Vagina (tissue), 2 donors: ENCODE data around the gene IL1A. TPM values are rescaled to one million over a fixed set of nuclear protein-coding genes. Genes with fewer than 3 reads are reported as not detected.

ENCODE experiments used
- DNase-seq, 2 donors: peaks; one replicate each; pipeline ENCODE4 v3.0.0-alpha.2; 2017; ENCODE audit errors: extremely low spot score in 2 of 2
- H3K27ac ChIP-seq: fragments of 200-600 bp; sonication (generic); one replicate; pipeline ENCODE4 v1.5.1; 2019
- H3K27me3 ChIP-seq: fragments of 200-600 bp; sonication (generic); one replicate; pipeline ENCODE4 v1.5.1; 2019
- H3K36me3 ChIP-seq, 2 donors: fragments of 200-600 bp; sonication (generic); one replicate each; pipeline ENCODE4 v1.5.1; 2017 to 2019
- H3K4me1 ChIP-seq: fragments of 200-600 bp; sonication (generic); one replicate; pipeline ENCODE4 v1.5.1; 2019
- H3K4me3 ChIP-seq, 2 donors: fragments of 200-600 bp; sonication (generic); 1 replicate in 1 of 2; 2 replicates in 1 of 2; pipeline ENCODE4 v1.5.1; 2016 to 2019
- H3K9me3 ChIP-seq: fragments of 200-600 bp; sonication (generic); one replicate; pipeline ENCODE4 v1.5.1; 2019
- POLR2A ChIP-seq, 2 donors: fragments of 450-650 bp; IDR thresholded peaks; one replicate each; pipeline ENCODE4 v1.6.1; 2017; ENCODE audit warnings: antibody characterized with exemption in 2 of 2, mild to moderate bottlenecking in 2 of 2, moderate library complexity in 2 of 2
- POLR2AphosphoS5 ChIP-seq, 2 donors: sonication (generic); formaldehyde crosslinking; IDR thresholded peaks; one replicate each; pipeline ENCODE4 v1.9.0; 2017; ENCODE audit warnings: antibody characterized with exemption in 2 of 2, mild to moderate bottlenecking in 2 of 2, low read depth in 1 of 2; ENCODE audit not compliant: insufficient read depth in 1 of 2
- intact Hi-C: fragments of 100-400 bp; cut with DNase I; formaldehyde crosslinking; loops from one replicate; pipeline ENCODE4 v1.15.1; 2023
- total RNA-seq: library from RNA; depleted of rRNA; stranded (reverse); fragments of >200 nt; gene quantifications from one replicate; pipeline ENCODE4 v1.2.3, GENCODE V29; 2016
- TF ChIP-seq, protein P1 (sequence below), 3 experiments: fragments of 450-650 bp in 2 of 3; fragments of 200-600 bp in 1 of 3; sonication (generic) in 1 of 3; IDR thresholded peaks; one replicate each; pipeline ENCODE4 v1.5.1; 2017 to 2019; ENCODE audit warnings: antibody characterized with exemption in 3 of 3, mild to moderate bottlenecking in 2 of 3, moderate library complexity in 2 of 3

IL1A gene
- total RNA-seq, 1 donor from 2014 or later: 0.98 TPM

DNA sequence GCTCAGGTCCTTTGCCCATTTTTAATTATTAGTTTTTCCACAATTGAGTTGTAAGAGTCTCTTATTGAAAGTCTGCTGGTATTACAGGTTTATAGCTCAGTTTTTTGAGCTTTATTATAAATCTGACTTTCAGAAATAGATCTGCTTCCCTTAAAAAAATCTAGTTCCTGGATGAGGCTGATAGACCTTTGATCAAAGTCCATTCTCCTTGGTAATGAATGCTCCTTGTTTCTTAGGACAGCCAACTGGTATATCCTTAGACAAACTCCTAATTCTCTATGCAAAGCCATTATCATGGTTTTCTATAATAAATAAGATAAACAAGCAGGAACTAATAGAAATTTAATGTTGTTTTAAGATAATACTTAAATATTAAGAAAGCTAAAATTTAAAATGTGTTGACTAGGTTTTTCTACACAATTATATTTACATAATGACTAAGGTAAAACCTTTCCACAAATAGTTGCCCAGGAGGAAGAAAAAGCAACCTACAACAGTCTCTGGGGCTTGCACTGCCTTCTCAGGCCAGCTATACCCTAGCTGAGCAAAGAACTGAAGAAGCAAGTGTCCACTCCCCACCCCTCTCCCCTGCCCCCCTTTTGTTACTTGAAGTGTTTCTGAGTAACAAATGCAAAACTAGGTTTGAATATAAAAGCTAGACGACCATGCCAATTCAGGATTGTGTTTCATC is 46.6 kb downstream of the IL1A start:
- Histone ChIP-seq H3K4me1 (no peaks in the 10 kb centered on the region), H3K27ac (no peak overlapping the region), H3K27me3 (no peaks in the 10 kb centered on the region), H3K36me3 (no peaks in the 10 kb centered on the region), H3K9me3 (no peaks in the 10 kb centered on the region), H3K4me3 (no peak overlapping the region)
- no peak for DNase-seq
- intact Hi-C loops: no loop called here
- TF ChIP-seq POLR2AphosphoS5 (IDR thresholded peaks at IDR 0.05; ENCODE audit: insufficient read depth in 1 of 2, low read depth in 1 of 2) (no peak), POLR2A (IDR thresholded peaks at IDR 0.05) (no peak)
- TF ChIP-seq, protein P1, sequence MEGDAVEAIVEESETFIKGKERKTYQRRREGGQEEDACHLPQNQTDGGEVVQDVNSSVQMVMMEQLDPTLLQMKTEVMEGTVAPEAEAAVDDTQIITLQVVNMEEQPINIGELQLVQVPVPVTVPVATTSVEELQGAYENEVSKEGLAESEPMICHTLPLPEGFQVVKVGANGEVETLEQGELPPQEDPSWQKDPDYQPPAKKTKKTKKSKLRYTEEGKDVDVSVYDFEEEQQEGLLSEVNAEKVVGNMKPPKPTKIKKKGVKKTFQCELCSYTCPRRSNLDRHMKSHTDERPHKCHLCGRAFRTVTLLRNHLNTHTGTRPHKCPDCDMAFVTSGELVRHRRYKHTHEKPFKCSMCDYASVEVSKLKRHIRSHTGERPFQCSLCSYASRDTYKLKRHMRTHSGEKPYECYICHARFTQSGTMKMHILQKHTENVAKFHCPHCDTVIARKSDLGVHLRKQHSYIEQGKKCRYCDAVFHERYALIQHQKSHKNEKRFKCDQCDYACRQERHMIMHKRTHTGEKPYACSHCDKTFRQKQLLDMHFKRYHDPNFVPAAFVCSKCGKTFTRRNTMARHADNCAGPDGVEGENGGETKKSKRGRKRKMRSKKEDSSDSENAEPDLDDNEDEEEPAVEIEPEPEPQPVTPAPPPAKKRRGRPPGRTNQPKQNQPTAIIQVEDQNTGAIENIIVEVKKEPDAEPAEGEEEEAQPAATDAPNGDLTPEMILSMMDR (IDR thresholded peaks at IDR 0.05): no peak

DNA sequence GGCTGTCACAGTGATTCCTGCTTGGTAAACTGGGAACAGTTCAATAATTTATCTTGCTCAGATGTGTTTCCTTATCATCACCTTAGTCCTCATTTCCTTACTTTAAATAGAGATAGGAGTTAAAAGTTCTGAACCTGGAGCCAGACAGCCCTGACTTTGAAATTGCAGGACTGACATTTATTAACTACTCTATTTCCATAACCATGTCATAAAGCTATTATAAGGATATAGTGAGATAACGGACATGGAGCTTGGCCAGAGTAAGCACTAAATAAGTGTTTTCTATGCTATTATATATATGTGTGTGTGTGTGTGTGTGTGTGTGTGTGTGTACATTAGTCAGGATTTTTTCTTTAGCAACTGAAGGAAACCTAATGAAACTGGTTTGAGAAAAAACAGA is 50.4 kb downstream of the IL1A start:
- no peaks in the 10 kb centered on the region for H3K4me1 ChIP-seq
- no peak for TF ChIP-seq POLR2A (IDR thresholded peaks at IDR 0.05)
- TF ChIP-seq, protein P1 (IDR thresholded peaks at IDR 0.05): no peak
- TF ChIP-seq POLR2AphosphoS5 (IDR thresholded peaks at IDR 0.05; ENCODE audit: insufficient read depth in 1 of 2, low read depth in 1 of 2): no peak
- intact Hi-C loops: no loop called here

DNA sequence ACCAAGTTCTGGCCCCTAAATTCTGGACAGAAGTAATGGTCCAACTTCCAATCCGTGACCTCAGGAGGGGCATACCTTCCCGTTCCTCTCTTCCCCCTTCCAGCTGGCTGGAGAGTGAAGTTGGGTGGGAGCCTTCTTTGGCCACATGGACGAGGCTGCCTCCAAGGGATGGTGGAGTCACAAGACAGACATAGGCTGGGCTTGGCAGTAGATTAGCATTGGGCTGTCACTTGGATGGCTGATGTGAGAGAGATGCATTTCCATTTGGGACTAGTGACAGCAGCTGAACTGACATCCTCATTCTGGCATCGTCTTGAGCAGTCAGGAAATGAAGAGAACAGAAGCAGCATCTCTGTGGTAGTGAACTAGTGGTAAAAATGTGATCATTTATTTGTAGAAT is 50.8 kb downstream of the IL1A start:
- no peaks in the 10 kb centered on the region for H3K27me3 ChIP-seq
- H3K27ac ChIP-seq: no peak overlapping the region
- TF ChIP-seq, protein P1 (IDR thresholded peaks at IDR 0.05): no peak
- no peak for TF ChIP-seq POLR2AphosphoS5 (IDR thresholded peaks at IDR 0.05; ENCODE audit: insufficient read depth in 1 of 2, low read depth in 1 of 2)
- TF ChIP-seq POLR2A (IDR thresholded peaks at IDR 0.05): no peak
- H3K4me3 ChIP-seq: no peak overlapping the region
- no peaks in the 10 kb centered on the region for H3K36me3 ChIP-seq
- intact Hi-C loops: no loop called here
- H3K4me1 ChIP-seq: no peaks in the 10 kb centered on the region
- H3K9me3 ChIP-seq: no peaks in the 10 kb centered on the region
- no peak for DNase-seq

More for the DNA sequence above, 50.4 kb downstream of the IL1A start:
- H3K9me3 ChIP-seq: no peaks in the 10 kb centered on the region
- H3K36me3 ChIP-seq: no peaks in the 10 kb centered on the region
- H3K27me3 ChIP-seq: no peaks in the 10 kb centered on the region
- DNase-seq: no peak
- no peak overlapping the region for H3K4me3 ChIP-seq
- no peak overlapping the region for H3K27ac ChIP-seq

DNA sequence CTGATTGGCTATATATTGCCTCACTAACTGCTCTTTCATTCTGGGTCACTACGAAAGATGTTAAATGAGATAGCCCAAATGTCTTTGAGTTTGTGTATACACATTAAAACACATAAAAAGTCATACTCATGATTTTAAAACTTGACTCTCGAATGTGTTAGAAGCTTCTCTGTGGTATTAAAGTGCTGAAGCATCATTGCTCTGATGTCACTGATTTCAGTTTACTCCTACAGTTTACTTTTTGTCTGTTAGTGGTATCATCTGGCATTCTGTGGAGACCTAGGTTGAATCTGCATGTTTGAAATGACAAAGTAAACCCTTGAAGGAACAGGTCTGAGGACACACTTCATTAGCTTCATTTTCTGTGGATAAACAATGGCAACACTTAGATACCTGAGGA is 52.8 kb downstream of the IL1A start:
- H3K9me3 ChIP-seq: no peaks in the 10 kb centered on the region
- H3K36me3 ChIP-seq: no peaks in the 10 kb centered on the region
- H3K27ac ChIP-seq: no peak overlapping the region
- intact Hi-C loops: no loop called here
- no peak for TF ChIP-seq POLR2A (IDR thresholded peaks at IDR 0.05)
- TF ChIP-seq, protein P1 (IDR thresholded peaks at IDR 0.05): no peak
- no peak for TF ChIP-seq POLR2AphosphoS5 (IDR thresholded peaks at IDR 0.05; ENCODE audit: insufficient read depth in 1 of 2, low read depth in 1 of 2)
- no peaks in the 10 kb centered on the region for H3K27me3 ChIP-seq
- no peak overlapping the region for H3K4me3 ChIP-seq
- DNase-seq: no peak
- H3K4me1 ChIP-seq: no peaks in the 10 kb centered on the region

DNA sequence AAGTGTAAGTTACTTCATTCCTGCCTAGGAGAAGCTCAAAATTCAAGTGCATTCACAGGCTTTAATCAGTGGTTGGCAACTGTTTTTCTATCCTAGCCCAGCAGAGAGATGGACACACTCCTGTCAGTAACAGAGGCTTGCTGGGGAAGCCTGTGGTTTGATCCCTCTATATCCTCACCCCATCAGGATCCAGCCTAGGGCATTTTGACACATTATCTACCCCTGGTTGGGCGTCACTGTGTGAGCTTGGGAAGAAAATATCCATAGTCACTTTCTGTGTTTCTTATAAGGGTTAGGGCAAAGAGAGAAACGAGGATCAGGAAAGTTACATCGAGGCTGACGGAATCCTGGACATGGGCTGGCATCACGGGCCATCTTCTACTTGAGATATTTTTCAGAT is 53.5 kb downstream of the IL1A start:
- Histone ChIP-seq H3K4me1 (no peaks in the 10 kb centered on the region), H3K9me3 (no peaks in the 10 kb centered on the region), H3K27me3 (no peaks in the 10 kb centered on the region), H3K4me3 (no peak overlapping the region), H3K36me3 (no peaks in the 10 kb centered on the region), H3K27ac (no peak overlapping the region)
- TF ChIP-seq POLR2A (IDR thresholded peaks at IDR 0.05): no peak
- TF ChIP-seq, protein P1 (IDR thresholded peaks at IDR 0.05): no peak
- no peak for TF ChIP-seq POLR2AphosphoS5 (IDR thresholded peaks at IDR 0.05; ENCODE audit: insufficient read depth in 1 of 2, low read depth in 1 of 2)
- intact Hi-C loops: no loop called here
- no peak for DNase-seq
